Body of pancreas (tissue), 4 donors: ENCODE results near the gene CHN1. TPM values are rescaled to one million over a fixed set of nuclear protein-coding genes. Genes with fewer than 3 reads are reported as not detected.

Experiments
- ATAC-seq: fragments of 150-250 bp; one replicate; pipeline ENCODE4 v1.9.1; 2016
- DNase-seq, 4 donors: peaks; one replicate each; pipeline ENCODE4 v3.0.0-alpha.2; 2019
- H3K27ac ChIP-seq, 4 donors: fragments of 200-600 bp; sonication (generic); 1 replicate in 3 of 4; 2 replicates in 1 of 4; pipeline versions ENCODE4 v1.5.1 to v1.6.1; 2016 to 2019; ENCODE audit warnings: mild to moderate bottlenecking in 1 of 4, mixed read lengths in 1 of 4, moderate library complexity in 1 of 4
- H3K27me3 ChIP-seq, 2 donors: fragments of 200-600 bp; sonication (generic); one replicate each; pipeline ENCODE4 v1.6.0; 2016; ENCODE audit warnings: mild to moderate bottlenecking in 1 of 2
- H3K36me3 ChIP-seq, 2 donors: fragments of 200-600 bp; sonication (generic); replicated peaks in 1 of 2; 2 replicates each; pipeline ENCODE4 v1.5.1; 2016; ENCODE audit warnings: low read depth in 2 of 2; ENCODE audit not compliant: insufficient read depth in 1 of 2
- H3K4me1 ChIP-seq: fragments of 200-600 bp; sonication (generic); one replicate; pipeline ENCODE4 v1.6.0; 2016
- H3K4me3 ChIP-seq, 2 donors: fragments of 200-600 bp; sonication (generic); 1 replicate in 1 of 2; 2 replicates in 1 of 2; pipeline ENCODE4 v1.5.1; 2016 to 2019
- H3K9me3 ChIP-seq, 3 donors: fragments of 200-600 bp; sonication (generic); 1 replicate in 2 of 3; 2 replicates in 1 of 3; pipeline ENCODE4 v1.5.1; 2016
- CTCF ChIP-seq, 7 experiments: fragments of 450-650 bp in 4 of 7; fragments of 200-600 bp in 3 of 7; sonication (generic) in 3 of 7; IDR thresholded peaks; one replicate each; pipeline ENCODE4 v1.5.1; 2016 to 2019; ENCODE audit warnings: antibody characterized with exemption in 7 of 7
- POLR2A ChIP-seq, 3 donors: fragments of 450-650 bp; IDR thresholded peaks; one replicate each; pipeline ENCODE4 v1.6.1; 2016; ENCODE audit warnings: antibody characterized with exemption in 3 of 3, mild to moderate bottlenecking in 2 of 3
- WGBS, 2 donors: methylation state at CpG; one replicate each; pipeline ENCODE4 v1.1.5; 2017; 5-methylcytosine and 5-hydroxymethylcytosine counted together
- intact Hi-C: fragments of 100-400 bp; cut with DNase I; formaldehyde crosslinking; loops from one replicate; pipeline ENCODE4 v1.15.1; 2023
- total RNA-seq, 2 donors: library from RNA; depleted of rRNA; stranded (reverse); fragments of >200 nt; gene quantifications; one replicate each; pipeline ENCODE4 v1.1.0, GENCODE V29; 2016

CHN1 gene
- total RNA-seq, 2 donors from 2014 or later: 2.9 to 11.9 TPM

GRCh38 chr2:174972924-174973323, 32.3 kb downstream of the CHN1 start:
- no peak overlapping the region for H3K27ac ChIP-seq
- ATAC-seq: no peak

GRCh38 chr2:174971868-174972781, 33.1 kb downstream of the CHN1 start:
- Histone ChIP-seq H3K4me3 (no peak overlapping the region), H3K36me3 (no peaks in the 10 kb centered on the region), H3K9me3 (no peaks in the 10 kb centered on the region), H3K27me3 (no peaks in the 10 kb centered on the region), H3K4me1 (peaks cover 15% of the 10 kb centered on the region), H3K27ac (no peak overlapping the region)
- intact Hi-C loops: no loop called here
- ATAC-seq (peak; percentile 27), DNase-seq (no peak)
- no peak for TF ChIP-seq POLR2A (IDR thresholded peaks at IDR 0.05)
- TF ChIP-seq CTCF (IDR thresholded peaks at IDR 0.05): no peak
- 49% methylated on average over 7 of the region's 7 CpGs for WGBS, 2 donors

More at GRCh38 chr2:174972924-174973323, 32.3 kb downstream of the CHN1 start:
- intact Hi-C loops: no loop called here
- Histone ChIP-seq H3K27me3 (no peaks in the 10 kb centered on the region), H3K36me3 (no peaks in the 10 kb centered on the region), H3K4me1 (peaks cover 10% of the 10 kb centered on the region), H3K4me3 (no peak overlapping the region), H3K9me3 (no peaks in the 10 kb centered on the region)
- TF ChIP-seq CTCF (IDR thresholded peaks at IDR 0.05): no peak
- no peak for DNase-seq

- TF ChIP-seq POLR2A (IDR thresholded peaks at IDR 0.05) (no peak), CTCF (IDR thresholded peaks at IDR 0.05) (no peak)
- peaks cover 15% of the 10 kb centered on the region for H3K4me1 ChIP-seq
- no peaks in the 10 kb centered on the region for H3K36me3 ChIP-seq
- H3K9me3 ChIP-seq: no peaks in the 10 kb centered on the region
- 86 to 95% methylated on average over 1 of the region's 1 CpG for WGBS, 2 donors
- no peak overlapping the region for H3K27ac ChIP-seq
- no peaks in the 10 kb centered on the region for H3K27me3 ChIP-seq
- H3K4me3 ChIP-seq: no peak overlapping the region
- intact Hi-C loops: no loop called here
- no peak for ATAC-seq
- DNase-seq: no peak
Observed at GRCh38 chr2:174970092-174970491, 35.1 kb downstream of the CHN1 start.

GRCh38 chr2:174969091-174969734, 36.0 kb downstream of the CHN1 start:
- no peak for DNase-seq
- 77 to 81% methylated on average over 6 of the region's 6 CpGs for whole genome bisulfite sequencing, 2 donors
- no peak for ATAC-seq
- Histone ChIP-seq H3K9me3 (no peaks in the 10 kb centered on the region), H3K4me1 (peaks cover 15% of the 10 kb centered on the region), H3K36me3 (no peaks in the 10 kb centered on the region), H3K27me3 (no peaks in the 10 kb centered on the region), H3K27ac (no peak overlapping the region), H3K4me3 (no peak overlapping the region)
- TF ChIP-seq POLR2A (IDR thresholded peaks at IDR 0.05) (no peak), CTCF (IDR thresholded peaks at IDR 0.05) (no peak)
- intact Hi-C loops: no loop called here
